ENCODE data around the gene MYH3.

DNA sequence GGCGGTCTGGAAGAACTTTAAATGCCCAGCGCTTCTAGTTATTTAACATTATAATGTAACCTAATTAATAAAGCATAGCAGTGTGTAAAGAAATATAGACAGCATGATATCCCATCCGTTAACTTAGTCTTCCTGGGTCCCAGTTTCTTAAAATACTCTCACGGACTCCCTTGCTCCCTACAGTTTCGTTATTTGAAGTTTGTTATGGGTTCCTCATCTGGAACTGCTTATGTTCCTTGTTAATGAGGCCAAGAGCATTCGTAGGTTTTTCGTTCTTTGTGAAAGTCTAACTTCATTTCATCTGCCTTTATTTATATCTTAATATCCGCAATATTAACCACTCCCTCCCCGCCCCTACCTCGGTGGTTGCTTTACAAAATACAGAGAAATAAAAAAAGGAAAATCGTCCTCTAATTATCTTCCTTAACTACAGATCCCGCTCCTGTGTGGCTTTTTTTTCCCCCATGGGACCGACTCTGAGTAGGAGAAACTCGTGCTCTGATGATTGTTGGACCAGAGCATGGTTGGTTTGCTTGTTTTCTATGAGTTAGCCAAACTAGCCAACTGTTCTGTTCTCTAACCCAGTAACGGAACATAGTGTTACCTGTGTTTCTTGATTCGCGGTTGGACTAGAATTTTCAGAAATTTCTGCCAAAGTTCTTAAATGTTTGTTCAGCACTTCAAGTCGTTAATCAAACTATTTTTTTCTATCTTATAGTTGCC lies 41.1 kb upstream of the MYH3 start:
- TF ChIP-seq, protein P1, sequence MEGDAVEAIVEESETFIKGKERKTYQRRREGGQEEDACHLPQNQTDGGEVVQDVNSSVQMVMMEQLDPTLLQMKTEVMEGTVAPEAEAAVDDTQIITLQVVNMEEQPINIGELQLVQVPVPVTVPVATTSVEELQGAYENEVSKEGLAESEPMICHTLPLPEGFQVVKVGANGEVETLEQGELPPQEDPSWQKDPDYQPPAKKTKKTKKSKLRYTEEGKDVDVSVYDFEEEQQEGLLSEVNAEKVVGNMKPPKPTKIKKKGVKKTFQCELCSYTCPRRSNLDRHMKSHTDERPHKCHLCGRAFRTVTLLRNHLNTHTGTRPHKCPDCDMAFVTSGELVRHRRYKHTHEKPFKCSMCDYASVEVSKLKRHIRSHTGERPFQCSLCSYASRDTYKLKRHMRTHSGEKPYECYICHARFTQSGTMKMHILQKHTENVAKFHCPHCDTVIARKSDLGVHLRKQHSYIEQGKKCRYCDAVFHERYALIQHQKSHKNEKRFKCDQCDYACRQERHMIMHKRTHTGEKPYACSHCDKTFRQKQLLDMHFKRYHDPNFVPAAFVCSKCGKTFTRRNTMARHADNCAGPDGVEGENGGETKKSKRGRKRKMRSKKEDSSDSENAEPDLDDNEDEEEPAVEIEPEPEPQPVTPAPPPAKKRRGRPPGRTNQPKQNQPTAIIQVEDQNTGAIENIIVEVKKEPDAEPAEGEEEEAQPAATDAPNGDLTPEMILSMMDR (IDR thresholded peaks at IDR 0.05; ENCODE audit: low read depth, low read length, missing input control): no peak
- TF ChIP-seq, protein P2, sequence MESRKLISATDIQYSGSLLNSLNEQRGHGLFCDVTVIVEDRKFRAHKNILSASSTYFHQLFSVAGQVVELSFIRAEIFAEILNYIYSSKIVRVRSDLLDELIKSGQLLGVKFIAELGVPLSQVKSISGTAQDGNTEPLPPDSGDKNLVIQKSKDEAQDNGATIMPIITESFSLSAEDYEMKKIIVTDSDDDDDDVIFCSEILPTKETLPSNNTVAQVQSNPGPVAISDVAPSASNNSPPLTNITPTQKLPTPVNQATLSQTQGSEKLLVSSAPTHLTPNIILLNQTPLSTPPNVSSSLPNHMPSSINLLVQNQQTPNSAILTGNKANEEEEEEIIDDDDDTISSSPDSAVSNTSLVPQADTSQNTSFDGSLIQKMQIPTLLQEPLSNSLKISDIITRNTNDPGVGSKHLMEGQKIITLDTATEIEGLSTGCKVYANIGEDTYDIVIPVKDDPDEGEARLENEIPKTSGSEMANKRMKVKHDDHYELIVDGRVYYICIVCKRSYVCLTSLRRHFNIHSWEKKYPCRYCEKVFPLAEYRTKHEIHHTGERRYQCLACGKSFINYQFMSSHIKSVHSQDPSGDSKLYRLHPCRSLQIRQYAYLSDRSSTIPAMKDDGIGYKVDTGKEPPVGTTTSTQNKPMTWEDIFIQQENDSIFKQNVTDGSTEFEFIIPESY (IDR thresholded peaks at IDR 0.05): no peak
- TF ChIP-seq SP1 (IDR thresholded peaks at IDR 0.05) (no peak), FOXA1 (IDR thresholded peaks at IDR 0.05) (no peak), GABPA (IDR thresholded peaks at IDR 0.05 in 1 of 2, conservative IDR thresholded peaks at IDR 0.05 in 1 of 2) (no peak), JUND (IDR thresholded peaks at IDR 0.05) (no peak), RXRA (IDR thresholded peaks at IDR 0.05) (no peak), RAD21 (IDR thresholded peaks at IDR 0.05) (no peak), YY1 (IDR thresholded peaks at IDR 0.05) (peak; percentile 19)
- TF ChIP-seq, protein P3, sequence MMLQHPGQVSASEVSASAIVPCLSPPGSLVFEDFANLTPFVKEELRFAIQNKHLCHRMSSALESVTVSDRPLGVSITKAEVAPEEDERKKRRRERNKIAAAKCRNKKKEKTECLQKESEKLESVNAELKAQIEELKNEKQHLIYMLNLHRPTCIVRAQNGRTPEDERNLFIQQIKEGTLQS (IDR thresholded peaks at IDR 0.05): no peak
- TF ChIP-seq, protein P4, sequence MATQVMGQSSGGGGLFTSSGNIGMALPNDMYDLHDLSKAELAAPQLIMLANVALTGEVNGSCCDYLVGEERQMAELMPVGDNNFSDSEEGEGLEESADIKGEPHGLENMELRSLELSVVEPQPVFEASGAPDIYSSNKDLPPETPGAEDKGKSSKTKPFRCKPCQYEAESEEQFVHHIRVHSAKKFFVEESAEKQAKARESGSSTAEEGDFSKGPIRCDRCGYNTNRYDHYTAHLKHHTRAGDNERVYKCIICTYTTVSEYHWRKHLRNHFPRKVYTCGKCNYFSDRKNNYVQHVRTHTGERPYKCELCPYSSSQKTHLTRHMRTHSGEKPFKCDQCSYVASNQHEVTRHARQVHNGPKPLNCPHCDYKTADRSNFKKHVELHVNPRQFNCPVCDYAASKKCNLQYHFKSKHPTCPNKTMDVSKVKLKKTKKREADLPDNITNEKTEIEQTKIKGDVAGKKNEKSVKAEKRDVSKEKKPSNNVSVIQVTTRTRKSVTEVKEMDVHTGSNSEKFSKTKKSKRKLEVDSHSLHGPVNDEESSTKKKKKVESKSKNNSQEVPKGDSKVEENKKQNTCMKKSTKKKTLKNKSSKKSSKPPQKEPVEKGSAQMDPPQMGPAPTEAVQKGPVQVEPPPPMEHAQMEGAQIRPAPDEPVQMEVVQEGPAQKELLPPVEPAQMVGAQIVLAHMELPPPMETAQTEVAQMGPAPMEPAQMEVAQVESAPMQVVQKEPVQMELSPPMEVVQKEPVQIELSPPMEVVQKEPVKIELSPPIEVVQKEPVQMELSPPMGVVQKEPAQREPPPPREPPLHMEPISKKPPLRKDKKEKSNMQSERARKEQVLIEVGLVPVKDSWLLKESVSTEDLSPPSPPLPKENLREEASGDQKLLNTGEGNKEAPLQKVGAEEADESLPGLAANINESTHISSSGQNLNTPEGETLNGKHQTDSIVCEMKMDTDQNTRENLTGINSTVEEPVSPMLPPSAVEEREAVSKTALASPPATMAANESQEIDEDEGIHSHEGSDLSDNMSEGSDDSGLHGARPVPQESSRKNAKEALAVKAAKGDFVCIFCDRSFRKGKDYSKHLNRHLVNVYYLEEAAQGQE (IDR thresholded peaks at IDR 0.05): no peak
- TF ChIP-seq, protein P5, sequence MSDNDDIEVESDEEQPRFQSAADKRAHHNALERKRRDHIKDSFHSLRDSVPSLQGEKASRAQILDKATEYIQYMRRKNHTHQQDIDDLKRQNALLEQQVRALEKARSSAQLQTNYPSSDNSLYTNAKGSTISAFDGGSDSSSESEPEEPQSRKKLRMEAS (IDR thresholded peaks at IDR 0.05): no peak
